Left ventricle myocardium inferior (tissue), 1 donor: Measurements from ENCODE around the gene USH1C. TPM values are rescaled to one million over a fixed set of nuclear protein-coding genes. Genes with fewer than 3 reads are reported as not detected.

ENCODE experiments used
- DNase-seq: peaks from one replicate; pipeline ENCODE4 v3.0.0-alpha.2; 2020
- H3K27ac ChIP-seq: fragments of 200-600 bp; replicated peaks from 2 replicates; pipeline ENCODE4 v1.8.0; 2021
- H3K27me3 ChIP-seq: fragments of 200-600 bp; 2 replicates; pipeline ENCODE4 v1.8.0; 2021; ENCODE audit warnings: low read depth
- H3K36me3 ChIP-seq: fragments of 200-600 bp; 2 replicates; pipeline ENCODE4 v1.8.0; 2021
- H3K4me1 ChIP-seq: fragments of 200-600 bp; 2 replicates; pipeline ENCODE4 v1.8.0; 2021
- H3K4me3 ChIP-seq: fragments of 200-600 bp; 2 replicates; pipeline ENCODE4 v1.8.0; 2021; ENCODE audit warnings: mild to moderate bottlenecking, moderate library complexity
- H3K9me3 ChIP-seq: fragments of 200-600 bp; replicated peaks from 2 replicates; pipeline ENCODE4 v1.8.0; 2021
- CTCF ChIP-seq: fragments of 200-600 bp; IDR thresholded peaks from 2 replicates; pipeline ENCODE4 v1.8.0; 2021; ENCODE audit warnings: antibody characterized with exemption, mild to moderate bottlenecking, borderline replicate concordance
- intact Hi-C: fragments of 100-400 bp; cut with micrococcal nuclease; formaldehyde crosslinking; loops from one replicate; pipeline ENCODE4 v1.11.0; 2022
- total RNA-seq: library from RNA; stranded (reverse); fragmentation: NEBNext Ultra II Directional; extraction: Animal tissue kit (Norgen Biotek cat#: 25700); gene quantifications from one replicate; pipeline ENCODE4 v1.2.1, GENCODE V29; 2021
- donor health status: DM: no; HTN: yes; CAD: no; lungs with severe emphysema.

Gene USH1C
- total RNA-seq, 1 donor from 2014 or later = not detected

DNA sequence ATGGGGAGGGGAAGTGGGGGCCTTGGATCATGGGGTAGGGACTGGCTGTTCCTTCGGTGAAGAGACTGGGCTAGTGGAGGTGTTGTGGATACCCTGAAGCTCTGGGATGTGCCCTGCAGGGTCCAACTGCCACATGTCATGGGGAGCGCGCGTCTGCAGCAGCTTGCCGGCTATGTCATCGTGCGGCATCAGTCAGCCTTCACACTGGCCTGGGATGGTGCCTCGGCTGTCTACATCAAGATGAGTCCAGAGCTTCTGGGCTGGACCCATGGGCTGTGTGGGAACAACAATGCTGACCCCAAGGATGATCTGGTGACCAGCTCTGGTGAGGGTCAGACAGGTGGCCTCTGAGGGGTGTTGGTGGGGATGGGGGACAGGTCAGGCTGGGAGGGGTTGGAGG lies 12.8 kb upstream of the USH1C start:
- Histone ChIP-seq H3K27ac (no peak overlapping the region), H3K4me3 (no peak overlapping the region), H3K27me3 (peaks cover 30% of the 10 kb centered on the region), H3K9me3 (no peaks in the 10 kb centered on the region), H3K4me1 (peaks cover 15% of the 10 kb centered on the region), H3K36me3 (no peaks in the 10 kb centered on the region)
- no peak for DNase-seq
- intact Hi-C loops = no loop called here
- TF ChIP-seq CTCF = no peak

GRCh38 chr11:17554487-17554886 lies 10.3 kb upstream of the USH1C start:
- Histone ChIP-seq H3K36me3 (no peaks in the 10 kb centered on the region), H3K4me1 (no peaks in the 10 kb centered on the region)

GRCh38 chr11:17553249-17553546 lies 9.0 kb upstream of the USH1C start:
- no peaks in the 10 kb centered on the region for H3K36me3 ChIP-seq
- H3K27ac ChIP-seq = no peak overlapping the region
- DNase-seq = no peak
- H3K27me3 ChIP-seq = peaks cover 52% of the 10 kb centered on the region
- no peaks in the 10 kb centered on the region for H3K4me1 ChIP-seq
- intact Hi-C loops = no loop called here
- no peak for TF ChIP-seq CTCF
- no peaks in the 10 kb centered on the region for H3K9me3 ChIP-seq
- H3K4me3 ChIP-seq = no peak overlapping the region

More at GRCh38 chr11:17554487-17554886, 10.3 kb upstream of the USH1C start:
- no peak for DNase-seq
- intact Hi-C loops = no loop called here
- H3K9me3 ChIP-seq = no peaks in the 10 kb centered on the region
- H3K27me3 ChIP-seq = peaks cover 45% of the 10 kb centered on the region
- TF ChIP-seq CTCF = no peak
- H3K27ac ChIP-seq = no peak overlapping the region
- H3K4me3 ChIP-seq = no peak overlapping the region

DNA sequence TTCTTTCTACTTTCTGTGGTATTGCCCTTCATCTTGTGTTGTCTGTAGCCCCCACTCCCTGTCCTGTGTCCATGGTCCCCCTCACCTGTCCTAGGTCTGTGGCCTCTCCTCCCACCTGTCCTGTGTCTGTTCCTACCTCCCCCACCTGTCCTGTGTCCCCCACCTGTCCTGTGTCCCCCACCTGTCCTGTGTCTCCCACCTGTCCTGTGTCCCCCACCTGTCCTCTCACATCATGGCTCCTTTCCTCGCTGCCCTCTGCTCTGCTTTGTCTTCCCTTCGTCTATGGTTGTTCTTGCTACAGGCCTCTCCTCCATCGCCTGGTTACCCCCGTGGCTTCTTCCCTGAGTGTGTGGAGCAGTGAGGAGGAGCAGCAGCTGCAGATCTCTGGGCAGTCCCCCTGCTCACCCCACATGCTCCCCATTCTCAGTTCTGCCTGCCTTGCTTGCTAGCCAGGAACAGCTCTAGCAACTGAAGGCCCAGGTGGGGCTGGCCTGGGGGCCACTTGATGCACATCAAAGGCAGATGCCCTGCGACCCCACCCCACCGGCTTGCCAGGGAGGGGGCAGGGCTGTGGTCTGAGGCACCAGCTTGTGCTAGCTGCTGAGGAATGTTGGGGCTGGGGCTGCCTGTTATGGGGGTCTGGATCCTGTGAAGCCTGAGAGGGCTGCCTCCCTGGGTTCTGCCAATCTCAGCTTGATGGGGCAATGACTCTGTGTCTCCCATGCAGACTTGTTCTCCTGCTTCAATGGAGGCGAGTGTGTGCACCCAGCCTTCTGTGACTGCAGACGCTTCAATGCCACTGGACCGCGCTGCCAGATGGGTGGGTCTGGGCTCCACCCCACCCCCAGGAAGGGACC lies 8.4 kb upstream of the USH1C start:
- H3K27ac ChIP-seq = no peak overlapping the region
- DNase-seq = no peak
- intact Hi-C loops = no loop called here
- TF ChIP-seq CTCF = no peak
- H3K36me3 ChIP-seq = no peaks in the 10 kb centered on the region
- H3K27me3 ChIP-seq = peaks cover 52% of the 10 kb centered on the region
- no peaks in the 10 kb centered on the region for H3K9me3 ChIP-seq
- no peaks in the 10 kb centered on the region for H3K4me1 ChIP-seq
- H3K4me3 ChIP-seq = no peak overlapping the region

DNA sequence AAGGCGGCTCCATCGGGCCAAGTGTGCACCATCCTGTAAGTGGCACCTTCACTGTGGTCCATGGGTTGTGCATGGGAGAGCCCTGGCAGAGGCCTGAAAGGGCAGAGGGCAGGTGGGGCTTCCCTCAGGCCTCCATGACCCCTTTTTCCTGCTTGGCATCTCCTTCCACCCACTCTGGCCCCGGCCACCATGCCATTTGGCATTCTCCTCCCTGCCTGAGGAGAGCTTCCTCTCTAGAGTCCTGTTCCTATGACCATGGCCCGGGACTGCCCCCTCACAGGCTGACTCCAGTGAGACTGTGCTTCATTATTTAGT lies 7.8 kb upstream of the USH1C start:
- intact Hi-C loops = no loop called here
- Histone ChIP-seq H3K27ac (no peak overlapping the region), H3K4me1 (no peaks in the 10 kb centered on the region), H3K4me3 (no peak overlapping the region), H3K36me3 (no peaks in the 10 kb centered on the region), H3K9me3 (no peaks in the 10 kb centered on the region), H3K27me3 (peaks cover 57% of the 10 kb centered on the region)
- no peak for TF ChIP-seq CTCF
- no peak for DNase-seq
